Upper lobe of left lung (tissue), 4 donors: ENCODE data around the gene POLE3.

Source experiments
- EP300 ChIP-seq, 4 donors: sonication (generic); formaldehyde crosslinking; IDR thresholded peaks; one replicate each; pipeline ENCODE4 v1.5.1; 2017; ENCODE audit warnings: antibody characterized with exemption in 4 of 4, control low read depth in 2 of 4
- POLR2A ChIP-seq, 4 donors: fragments of 450-650 bp; IDR thresholded peaks; one replicate each; pipeline ENCODE4 v1.5.1; 2016 to 2017; ENCODE audit warnings: antibody characterized with exemption in 4 of 4, mild to moderate bottlenecking in 2 of 4
- POLR2AphosphoS5 ChIP-seq, 2 donors: sonication (generic); formaldehyde crosslinking; IDR thresholded peaks; one replicate each; pipeline ENCODE4 v1.5.1; 2017; ENCODE audit warnings: antibody characterized with exemption in 2 of 2
- TF ChIP-seq, protein P1 (sequence below), 6 experiments: fragments of 450-650 bp in 4 of 6; fragments of 200-600 bp in 2 of 6; sonication (generic) in 2 of 6; IDR thresholded peaks; one replicate each; pipeline ENCODE4 v1.5.1; 2016 to 2019; ENCODE audit warnings: antibody characterized with exemption in 6 of 6

- TF ChIP-seq, protein P1, sequence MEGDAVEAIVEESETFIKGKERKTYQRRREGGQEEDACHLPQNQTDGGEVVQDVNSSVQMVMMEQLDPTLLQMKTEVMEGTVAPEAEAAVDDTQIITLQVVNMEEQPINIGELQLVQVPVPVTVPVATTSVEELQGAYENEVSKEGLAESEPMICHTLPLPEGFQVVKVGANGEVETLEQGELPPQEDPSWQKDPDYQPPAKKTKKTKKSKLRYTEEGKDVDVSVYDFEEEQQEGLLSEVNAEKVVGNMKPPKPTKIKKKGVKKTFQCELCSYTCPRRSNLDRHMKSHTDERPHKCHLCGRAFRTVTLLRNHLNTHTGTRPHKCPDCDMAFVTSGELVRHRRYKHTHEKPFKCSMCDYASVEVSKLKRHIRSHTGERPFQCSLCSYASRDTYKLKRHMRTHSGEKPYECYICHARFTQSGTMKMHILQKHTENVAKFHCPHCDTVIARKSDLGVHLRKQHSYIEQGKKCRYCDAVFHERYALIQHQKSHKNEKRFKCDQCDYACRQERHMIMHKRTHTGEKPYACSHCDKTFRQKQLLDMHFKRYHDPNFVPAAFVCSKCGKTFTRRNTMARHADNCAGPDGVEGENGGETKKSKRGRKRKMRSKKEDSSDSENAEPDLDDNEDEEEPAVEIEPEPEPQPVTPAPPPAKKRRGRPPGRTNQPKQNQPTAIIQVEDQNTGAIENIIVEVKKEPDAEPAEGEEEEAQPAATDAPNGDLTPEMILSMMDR (IDR thresholded peaks at IDR 0.05), result no peak
- TF ChIP-seq POLR2AphosphoS5 (IDR thresholded peaks at IDR 0.05) (no peak), POLR2A (IDR thresholded peaks at IDR 0.05) (no peak), EP300 (IDR thresholded peaks at IDR 0.05) (no peak)
These were observed 994 bp downstream of the POLE3 start for GRCh38 chr9:113409481-113409880.
